Heart left ventricle (tissue), 16 donors: ENCODE measurements around the gene OCIAD1. TPM values are rescaled to one million over a fixed set of nuclear protein-coding genes. Genes with fewer than 3 reads are reported as not detected.

ENCODE experiments used
- ATAC-seq, 4 donors: fragments of 200-7000 bp; cut with Tn5 transposase; one replicate each; pipeline ENCODE4 v1.9.1; 2020 to 2022; ENCODE audit warnings: moderate library complexity in 4 of 4, mild to moderate bottlenecking in 3 of 4, moderate number of reproducible peaks in 1 of 4
- DNase-seq, 5 donors: peaks; one replicate each; pipeline ENCODE4 v3.0.0-alpha.2; 2020
- H3K27ac ChIP-seq, 12 donors: fragments of 200-600 bp; sonication (generic) in 4 of 12; one replicate each; pipeline versions ENCODE4 v1.5.0 to v1.8.0; 2016 to 2022; ENCODE audit warnings: mild to moderate bottlenecking in 2 of 12
- H3K27me3 ChIP-seq, 9 donors: fragments of 200-600 bp; sonication (generic) in 2 of 9; one replicate each; pipeline versions ENCODE4 v1.5.1 to v1.8.0; 2016 to 2022; ENCODE audit warnings: mild to moderate bottlenecking in 3 of 9
- H3K36me3 ChIP-seq, 9 donors: fragments of 200-600 bp; sonication (generic) in 2 of 9; one replicate each; pipeline versions ENCODE4 v1.5.0 to v1.8.0; 2018 to 2022; ENCODE audit warnings: mild to moderate bottlenecking in 2 of 9
- H3K4me1 ChIP-seq, 12 donors: fragments of 200-600 bp; sonication (generic) in 4 of 12; one replicate each; pipeline versions ENCODE4 v1.5.0 to v1.8.0; 2016 to 2022; ENCODE audit warnings: mild to moderate bottlenecking in 3 of 12
- H3K4me3 ChIP-seq, 12 donors: fragments of 200-600 bp; sonication (generic) in 4 of 12; one replicate each; pipeline versions ENCODE4 v1.5.0 to v1.8.0; 2017 to 2022; ENCODE audit warnings: mild to moderate bottlenecking in 9 of 12, moderate library complexity in 4 of 12
- H3K9me3 ChIP-seq, 12 donors: fragments of 200-600 bp; sonication (generic) in 4 of 12; one replicate each; pipeline versions ENCODE4 v1.5.0 to v1.8.0; 2016 to 2022; ENCODE audit warnings: mild to moderate bottlenecking in 1 of 12
- CTCF ChIP-seq, 12 donors: fragments of 200-600 bp; sonication (generic) in 4 of 12; IDR thresholded peaks; one replicate each; pipeline versions ENCODE4 v1.5.0 to v1.8.0; 2018 to 2022; ENCODE audit warnings: antibody characterized with exemption in 12 of 12, mild to moderate bottlenecking in 5 of 12
- POLR2A ChIP-seq, 2 donors: fragments of 450-650 bp; IDR thresholded peaks; one replicate each; pipeline ENCODE4 v1.6.1; 2017; ENCODE audit warnings: antibody characterized with exemption in 2 of 2, mild to moderate bottlenecking in 2 of 2, moderate library complexity in 2 of 2
- WGBS, 4 donors: extraction: QIAGEN DNeasy Blood & Tissue Kit in 2 of 4; methylation state at CpG; one replicate each; pipeline versions ENCODE4 v1.1.5 to v1.1.7; 2013 to 2018; 5-methylcytosine and 5-hydroxymethylcytosine counted together
- intact Hi-C, 10 donors: fragments of 100-400 bp; cut with DNase I; formaldehyde crosslinking; loops; one replicate each; pipeline versions ENCODE4 v1.11.1 to v1.14.2; 2022
- polyA plus RNA-seq, 2 donors: library from polyadenylated mRNA; stranded (reverse); fragments of 200-250 nt; gene quantifications; one replicate each; pipeline ENCODE4 v1.2.3, GENCODE V29; 2013
- total RNA-seq, 9 donors: library from RNA; depleted of rRNA in 2 of 9; stranded (reverse); fragments of >200 nt in 2 of 9; fragmentation: NEBNext Ultra II Directional in 3 of 9; extraction: Animal tissue kit (Norgen Biotek cat#: 25700) in 3 of 9; gene quantifications; one replicate each; pipeline versions ENCODE4 v1.1.0 to v1.2.4, GENCODE V29; 2016 to 2023
- donor health status: ischemic (EF 13 %, LVEDD 7.1; RV severe dilation, severe dysfunction).
- donor health status: healthy with polysubstance abuse.
- donor health status: DM: no; HTN: yes; CAD: no.
- donor health status: DM: no; HTN: no; CAD: no.
- donor health status: ischemic (EF 25% LVEDD 6.9; RV normal size, moderate dysfunction).
- donor health status: ischemic (EF 25% LVEDD 5.7; RV mildly dilated, moderate dysfunction).
- donor health status: healthy.
- donor health status: DM: yes; HTN: yes; CAD: no.
- donor health status: ischemic (EF 35%, LVEDD 5.7; RV mildly dilated, moderate dysfunction).
- donor health status: nonischemic (EF 11% LVEDD 7.7; RV severe dilation, severe dysfunction).
- donor health status: DM: yes; HTN: yes; CAD: no.
- donor health status: PGD.
- donor health status: ischemic (EF 29% LVEDD 5.4; RV normal size, mild dysfunction).
- donor health status: nonischemic (EF 23%, LVEDD 6.1; RV moderate dilation, normal function).

Gene OCIAD1
- total and polyA plus RNA-seq, 11 donors, result 102 to 175 (median 133) TPM

- intact Hi-C loops, result loop anchor here in 5 of 10 donors (10.0 kb wide), 5 partner anchors 48 to 212 kb away; partner anchors contain the start of genes OCIAD1 (in 1 of the 5) and OCIAD2 (in 1 of the 5)
- no peaks in the 10 kb centered on the region for H3K36me3 ChIP-seq
These were observed 44.3 kb upstream of the OCIAD1 start for GRCh38 chr4:48786549-48786948.

GRCh38 chr4:48787056-48787455, 43.8 kb upstream of the OCIAD1 start:
- H3K27me3 ChIP-seq, result no peaks in the 10 kb centered on the region
- ATAC-seq (no peak), DNase-seq (no peak)
- H3K27ac ChIP-seq, result no peak overlapping the region
- peaks cover 0 to 5% (median 0%) of the 10 kb centered on the region in 12 donors for H3K4me1 ChIP-seq
- no peak overlapping the region for H3K4me3 ChIP-seq
- WGBS, 4 donors, result 65 to 81% (median 74%) methylated on average over 1 of the region's 1 CpG
- H3K9me3 ChIP-seq, result no peaks in the 10 kb centered on the region
- H3K36me3 ChIP-seq, result no peaks in the 10 kb centered on the region
- TF ChIP-seq CTCF (IDR thresholded peaks at IDR 0.05) (no peak), POLR2A (IDR thresholded peaks at IDR 0.05) (no peak)
- intact Hi-C loops, result loop anchor here in 5 of 10 donors (10.0 kb wide), 5 partner anchors 48 to 212 kb away; partner anchors contain the start of genes OCIAD1 (in 1 of the 5) and OCIAD2 (in 1 of the 5)

More at GRCh38 chr4:48786549-48786948, 44.3 kb upstream of the OCIAD1 start:
- no peak for DNase-seq
- TF ChIP-seq POLR2A (IDR thresholded peaks at IDR 0.05), result no peak
- no peak for TF ChIP-seq CTCF (IDR thresholded peaks at IDR 0.05)
- WGBS, 4 donors, result 90 to 94% (median 91%) methylated on average over 2 of the region's 2 CpGs
- H3K9me3 ChIP-seq, result no peaks in the 10 kb centered on the region
- H3K27me3 ChIP-seq, result no peaks in the 10 kb centered on the region
- ATAC-seq, result no peak
- H3K4me1 ChIP-seq, result peaks cover 0 to 3% (median 0%) of the 10 kb centered on the region in 12 donors
- H3K27ac ChIP-seq, result no peak overlapping the region
- H3K4me3 ChIP-seq, result no peak overlapping the region

GRCh38 chr4:48790561-48790960, 40.3 kb upstream of the OCIAD1 start:
- intact Hi-C loops, result loop anchor here in 1 of 10 donors (10.0 kb wide), 1 partner anchor 174 kb away; no protein-coding TSS in a partner anchor
- no peak for ATAC-seq

GRCh38 chr4:48791313-48791712, 39.6 kb upstream of the OCIAD1 start:
- no peak overlapping the region for H3K27ac ChIP-seq
- DNase-seq (no peak), ATAC-seq (no peak)
- no peaks in the 10 kb centered on the region for H3K9me3 ChIP-seq
- no peaks in the 10 kb centered on the region for H3K36me3 ChIP-seq
- intact Hi-C loops, result loop anchor here in 1 of 10 donors (10.0 kb wide), 1 partner anchor 173 kb away; no protein-coding TSS in a partner anchor
- no peaks in the 10 kb centered on the region for H3K27me3 ChIP-seq
- peaks cover 0 to 13% (median 0%) of the 10 kb centered on the region in 12 donors for H3K4me1 ChIP-seq
- no peak overlapping the region for H3K4me3 ChIP-seq
- TF ChIP-seq POLR2A (IDR thresholded peaks at IDR 0.05), result no peak
- TF ChIP-seq CTCF (IDR thresholded peaks at IDR 0.05), result no peak

More at GRCh38 chr4:48790561-48790960, 40.3 kb upstream of the OCIAD1 start:
- Histone ChIP-seq H3K9me3 (no peaks in the 10 kb centered on the region), H3K27me3 (no peaks in the 10 kb centered on the region), H3K4me3 (no peak overlapping the region), H3K36me3 (no peaks in the 10 kb centered on the region), H3K4me1 (peaks cover 0 to 13% (median 0%) of the 10 kb centered on the region in 12 donors), H3K27ac (no peak overlapping the region)
- DNase-seq, result no peak
- TF ChIP-seq POLR2A (IDR thresholded peaks at IDR 0.05) (no peak), CTCF (IDR thresholded peaks at IDR 0.05) (no peak)
